HepG2 (cell line): ENCODE results near the gene AGPAT3.
"Not testable (repeated sequence)": the region's sequence is repeated elsewhere in the genome, so short reads cannot be mapped to it uniquely, and the experiment has no call there.

ENCODE experiments used
- CTCF ChIP-seq: sonication (generic); formaldehyde crosslinking; IDR thresholded peaks from 2 replicates; pipeline ENCODE4 v1.5.0; 2020; ENCODE audit warnings: mild to moderate bottlenecking, missing genetic modification reagents, moderate library complexity
- JUNB ChIP-seq: sonication (generic); formaldehyde crosslinking; IDR thresholded peaks from 2 replicates; pipeline ENCODE4 v1.8.0; 2022; ENCODE audit warnings: missing genetic modification reagents, mild to moderate bottlenecking, borderline replicate concordance
- POLR2A ChIP-seq, 2 experiments: IDR thresholded peaks; 2 replicates each; pipeline ENCODE4 v1.6.1; 2011; ENCODE audit warnings: low read depth in 2 of 2, low read length in 2 of 2, mild to moderate bottlenecking in 1 of 2, moderate library complexity in 1 of 2; ENCODE audit not compliant: insufficient read depth in 1 of 2
- ZNF263 ChIP-seq: sonication (generic); formaldehyde crosslinking; IDR thresholded peaks from 2 replicates; pipeline ENCODE4 v1.4.0; 2020; ENCODE audit warnings: missing genetic modification reagents

GRCh38 chr21:43844906-43845305 lies 20.1 kb upstream of the AGPAT3 start:
- not testable (repeated sequence) for TF ChIP-seq POLR2A (IDR thresholded peaks at IDR 0.05; ENCODE audit: insufficient read depth in 1 of 2, low read depth in 2 of 2, low read length in 2 of 2); JUNB; ZNF263 (CRISPR knock-in tag)
- TF ChIP-seq CTCF (CRISPR knock-in tag) = peak; percentile 59
